H1 (cell line): ENCODE measurements around the gene GLTPD2. TPM values are rescaled to one million over a fixed set of nuclear protein-coding genes. Genes with fewer than 3 reads are reported as not detected.

Source experiments
- CTCF ChIA-PET: fragments of 300-600 bp; sonication (Branson Sonifier 250); formaldehyde crosslinking; loops from one replicate; lab custom pipeline; 2021; ENCODE audit not compliant: partially characterized antibody; lab: Charles Lee
- POLR2A ChIA-PET: fragments of 300-600 bp; sonication (Branson Sonifier 250); formaldehyde crosslinking; loops from one replicate; lab custom pipeline; 2021; ENCODE audit warnings: inconsistent platforms; ENCODE audit not compliant: partially characterized antibody; lab: Charles Lee
- DNase-seq, 2 experiments: peaks; one replicate each; pipeline versions ENCODE4 v3.0.0 to v3.0.0-alpha.2; 2010 to 2022; ENCODE audit warnings: low spot score in 2 of 2, low read depth in 1 of 2, mixed read lengths in 1 of 2
- FAIRE-seq: peaks from 2 replicates; lab custom pipeline; 2011; peaks lifted over from hg19 to GRCh38; lab: Jason Lieb, UNC
- H2AFZ ChIP-seq: 2 replicates; pipeline ENCODE4 v1.8.1; 2012; ENCODE audit warnings: low read length, inconsistent platforms
- H2AK5ac ChIP-seq: 2 replicates; pipeline ENCODE4 v1.6.1; 2013; ENCODE audit warnings: low read depth, low read length
- H2BK120ac ChIP-seq: replicated peaks from 2 replicates; pipeline ENCODE3; 2013; ENCODE audit warnings: low read depth, low read length, inconsistent platforms
- H2BK12ac ChIP-seq: 2 replicates; pipeline ENCODE4 v1.6.1; 2013; ENCODE audit warnings: low read depth, low read length
- H2BK15ac ChIP-seq: 2 replicates; pipeline ENCODE4 v1.6.1; 2013; ENCODE audit warnings: low read length
- H2BK20ac ChIP-seq: 2 replicates; pipeline ENCODE4 v1.6.1; 2013; ENCODE audit warnings: low read length
- H2BK5ac ChIP-seq: 2 replicates; pipeline ENCODE4 v1.6.1; 2013; ENCODE audit warnings: low read depth, low read length
- H3K14ac ChIP-seq: 2 replicates; pipeline ENCODE4 v1.6.1; 2013; ENCODE audit warnings: inconsistent platforms; ENCODE audit not compliant: insufficient read length
- H3K18ac ChIP-seq: 2 replicates; pipeline ENCODE4 v1.6.1; 2013; ENCODE audit warnings: low read length; ENCODE audit errors: extremely low read depth
- H3K23ac ChIP-seq: 2 replicates; pipeline ENCODE4 v1.6.1; 2013; ENCODE audit warnings: inconsistent platforms; ENCODE audit not compliant: insufficient read length
- H3K23me2 ChIP-seq: 2 replicates; pipeline ENCODE4 v1.6.1; 2013; ENCODE audit warnings: low read depth, low read length
- H3K27ac ChIP-seq: 2 replicates; pipeline ENCODE4 v1.6.1; 2011; ENCODE audit warnings: low read depth, low read length, inconsistent platforms
- H3K27me3 ChIP-seq, 4 experiments: replicated peaks in 1 of 4; 1 replicate in 1 of 4; 2 replicates in 3 of 4; pipeline versions ENCODE4 v1.6.1 to v1.8.1; 2011 to 2013; ENCODE audit warnings: low read length in 3 of 4, mild to moderate bottlenecking in 3 of 4, inconsistent platforms in 2 of 4, mixed read lengths in 2 of 4, moderate library complexity in 1 of 4; ENCODE audit not compliant: control insufficient read depth in 3 of 4, insufficient read depth in 3 of 4; ENCODE audit errors: extremely low read depth in 1 of 4
- H3K36me3 ChIP-seq, 4 experiments: 2 replicates each; pipeline versions ENCODE4 v1.6.1 to v1.8.1; 2011 to 2013; ENCODE audit warnings: mild to moderate bottlenecking in 4 of 4, low read length in 3 of 4, moderate library complexity in 2 of 4, control low read depth in 1 of 4, inconsistent platforms in 1 of 4; ENCODE audit not compliant: insufficient read depth in 4 of 4, control insufficient read depth in 2 of 4
- H3K4ac ChIP-seq: replicated peaks from 2 replicates; pipeline ENCODE3; 2013; ENCODE audit warnings: low read length, low read depth, mixed read lengths, inconsistent platforms; ENCODE audit not compliant: insufficient read length
- H3K4me1 ChIP-seq, 4 experiments: replicated peaks in 1 of 4; 1 replicate in 1 of 4; 2 replicates in 3 of 4; pipeline versions ENCODE4 v1.6.1 to v1.8.1; 2011 to 2013; ENCODE audit warnings: low read length in 3 of 4, inconsistent platforms in 2 of 4, mixed read lengths in 1 of 4; ENCODE audit not compliant: insufficient read depth in 4 of 4, control insufficient read depth in 3 of 4
- H3K4me2 ChIP-seq, 2 experiments: 2 replicates each; pipeline versions ENCODE4 v1.6.1 to v1.8.1; 2011 to 2013; ENCODE audit warnings: low read depth in 2 of 2, low read length in 2 of 2, control low read depth in 1 of 2, inconsistent platforms in 1 of 2, mild to moderate bottlenecking in 1 of 2; ENCODE audit not compliant: insufficient read depth in 1 of 2
- H3K4me3 ChIP-seq, 4 experiments: fragments of 200-600, 300-600 bp in 1 of 4; sonication (generic), shearing (Covaris generic), sonication (Bioruptor Twin) in 1 of 4; 2 replicates each; pipeline versions ENCODE4 v1.5.1 to v1.8.1; 2011 to 2016; ENCODE audit warnings: low read length in 4 of 4, low read depth in 3 of 4, control low read depth in 2 of 4, inconsistent platforms in 2 of 4, mild to moderate bottlenecking in 2 of 4, mixed read lengths in 1 of 4, moderate library complexity in 1 of 4; ENCODE audit not compliant: insufficient read depth in 2 of 4; ENCODE audit errors: extremely low read depth in 1 of 4
- H3K56ac ChIP-seq: replicated peaks from 2 replicates; pipeline ENCODE3; 2013; ENCODE audit warnings: low read depth, mild to moderate bottlenecking, mixed read lengths, low read length, inconsistent platforms; ENCODE audit not compliant: insufficient read length
- H3K79me1 ChIP-seq: 2 replicates; pipeline ENCODE4 v1.6.1; 2013; ENCODE audit warnings: low read depth, low read length, control low read depth
- H3K79me2 ChIP-seq, 2 experiments: 2 replicates each; pipeline versions ENCODE4 v1.6.1 to v1.8.1; 2012 to 2013; ENCODE audit warnings: low read length in 2 of 2, mild to moderate bottlenecking in 2 of 2, inconsistent platforms in 1 of 2; ENCODE audit not compliant: insufficient read depth in 2 of 2, control insufficient read depth in 1 of 2
- H3K9ac ChIP-seq, 4 experiments: replicated peaks in 1 of 4; 1 replicate in 1 of 4; 2 replicates in 3 of 4; pipeline versions ENCODE4 v1.6.1 to v1.8.1; 2011 to 2013; ENCODE audit warnings: low read depth in 3 of 4, low read length in 3 of 4, control low read depth in 2 of 4, mild to moderate bottlenecking in 2 of 4, moderate library complexity in 2 of 4, inconsistent platforms in 1 of 4; ENCODE audit errors: extremely low read depth in 1 of 4
- H3K9me3 ChIP-seq, 2 experiments: 2 replicates each; pipeline versions ENCODE4 v1.6.1 to v1.8.1; 2012 to 2013; ENCODE audit warnings: mild to moderate bottlenecking in 2 of 2, moderate library complexity in 2 of 2, control low read depth in 1 of 2, inconsistent platforms in 1 of 2, low read depth in 1 of 2, low read length in 1 of 2, mixed read lengths in 1 of 2; ENCODE audit not compliant: insufficient read depth in 2 of 2
- H4K20me1 ChIP-seq, 2 experiments: replicated peaks in 1 of 2; 2 replicates each; pipeline versions ENCODE3 to v1.8.1; 2011 to 2013; ENCODE audit warnings: inconsistent platforms in 2 of 2, low read length in 2 of 2, mild to moderate bottlenecking in 1 of 2; ENCODE audit not compliant: insufficient read depth in 2 of 2, control insufficient read depth in 1 of 2
- H4K5ac ChIP-seq: 2 replicates; pipeline ENCODE4 v1.6.1; 2013; ENCODE audit warnings: low read length, low read depth, mixed read lengths, inconsistent platforms; ENCODE audit not compliant: insufficient read length
- H4K8ac ChIP-seq: 2 replicates; pipeline ENCODE4 v1.8.0; 2013; ENCODE audit warnings: mild to moderate bottlenecking, moderate library complexity, low read length, inconsistent platforms; ENCODE audit not compliant: insufficient read depth; ENCODE audit errors: extremely low read depth
- H4K91ac ChIP-seq: replicated peaks from 2 replicates; pipeline ENCODE3; 2013; ENCODE audit warnings: low read length, mixed read lengths, inconsistent platforms; ENCODE audit not compliant: insufficient read length
- BCL11A ChIP-seq, 2 experiments: IDR thresholded peaks; one replicate each; pipeline ENCODE4 v1.6.1; 2011; ENCODE audit warnings: low read depth in 2 of 2, low read length in 2 of 2, mild to moderate bottlenecking in 2 of 2
- CREB1 ChIP-seq: IDR thresholded peaks from 2 replicates; pipeline ENCODE4 v1.6.1; 2012; ENCODE audit warnings: inconsistent platforms
- CTBP2 ChIP-seq: IDR thresholded peaks from 2 replicates; pipeline ENCODE4 v1.7.0; 2011; ENCODE audit warnings: borderline replicate concordance, mild to moderate bottlenecking, moderate library complexity, mixed read lengths, low read length; ENCODE audit not compliant: insufficient read depth, insufficient read length
- CTCF ChIP-seq, 3 experiments: IDR thresholded peaks; 1 replicate in 2 of 3; 2 replicates in 1 of 3; pipeline versions ENCODE4 v1.5.1 to v1.6.1; 2011; ENCODE audit warnings: low read length in 3 of 3, mild to moderate bottlenecking in 3 of 3, inconsistent platforms in 2 of 3, low read depth in 1 of 3, moderate library complexity in 1 of 3; ENCODE audit not compliant: insufficient read depth in 1 of 3; ENCODE audit errors: control extremely low read depth in 1 of 3
- EZH2 ChIP-seq: fragments of 200-600 bp; sonication (generic); IDR thresholded peaks from 2 replicates; pipeline ENCODE4 v1.7.1; 2012; ENCODE audit warnings: low read depth, mild to moderate bottlenecking, moderate library complexity, low read length, inconsistent platforms; ENCODE audit not compliant: severe bottlenecking
- FOSL1 ChIP-seq: IDR thresholded peaks from 2 replicates; pipeline ENCODE4 v1.6.1; 2011; ENCODE audit warnings: mild to moderate bottlenecking, low read depth, low read length, moderate library complexity; ENCODE audit not compliant: insufficient read depth
- HDAC2 ChIP-seq, 2 experiments: fragments of 300-600 bp in 1 of 2; sonication (generic) in 1 of 2; IDR thresholded peaks; 2 replicates each; pipeline ENCODE4 v1.6.1; 2011 to 2012; ENCODE audit warnings: low read depth in 2 of 2, low read length in 2 of 2, mild to moderate bottlenecking in 2 of 2, moderate library complexity in 2 of 2, borderline replicate concordance in 1 of 2, inconsistent platforms in 1 of 2
- HDAC6 ChIP-seq: IDR thresholded peaks from one replicate; pipeline ENCODE4 v1.7.1; 2012; ENCODE audit warnings: low read depth, mild to moderate bottlenecking, inconsistent platforms, low read length, moderate library complexity
- NANOG ChIP-seq: IDR thresholded peaks from 2 replicates; pipeline ENCODE4 v1.6.1; 2011; ENCODE audit warnings: low read length, low read depth, mild to moderate bottlenecking, inconsistent platforms; ENCODE audit not compliant: insufficient read depth, poor library complexity, severe bottlenecking
- POU5F1 ChIP-seq: IDR thresholded peaks from 2 replicates; pipeline ENCODE4 v1.6.1; 2011; ENCODE audit warnings: low read depth, mild to moderate bottlenecking, low read length, moderate library complexity
- SP2 ChIP-seq: IDR thresholded peaks from 2 replicates; pipeline ENCODE4 v1.6.1; 2012; ENCODE audit warnings: mild to moderate bottlenecking, low read length, inconsistent platforms
- WGBS, 2 experiments: shearing (Covaris generic) in 1 of 2; methylation state at CpG; one replicate each; pipeline versions ENCODE4 v1.1.6 to v1.1.7; 2013 to 2015; ENCODE audit warnings: low lambda C conversion rate in 2 of 2, mixed read lengths in 2 of 2, inconsistent platforms in 1 of 2, low coverage in 1 of 2, missing lambda C conversion rate in 1 of 2; ENCODE audit not compliant: insufficient replicate concordance in 2 of 2, insufficient coverage in 1 of 2, insufficient read length in 1 of 2; ENCODE audit errors: extremely low coverage in 1 of 2, missing lambda C conversion rate in 1 of 2; 5-methylcytosine and 5-hydroxymethylcytosine counted together
- polyA plus RNA-seq, 7 experiments: library from polyadenylated mRNA; depleted of rRNA in 3 of 7; stranded (reverse) in 5 of 7; unstranded in 2 of 7; fragments of >200 nt in 5 of 7; fragments of 200-250 nt in 2 of 7; gene quantifications; 1 replicate in 5 of 7; 2 replicates in 1 of 7; 4 replicates in 1 of 7; pipeline versions ENCODE4 v1.2.1 to v1.2.3, GENCODE V29; 2011 to 2013; ENCODE audit warnings: missing spikeins in 2 of 7, mixed read lengths in 2 of 7
- total RNA-seq: library from RNA; stranded (reverse); fragmentation: NEBNext Ultra II Directional; extraction: Animal tissue kit (Norgen Biotek cat#: 25700); gene quantifications from 2 replicates; pipeline ENCODE4 v1.2.1, GENCODE V29; 2021

Gene GLTPD2
- total and polyA plus RNA-seq, 2 of the 8 experiments (the other 6 are each of a cell fraction or from before 2014, with no cell fraction given): not detected

GRCh38 chr17:4753392-4753791, 35.4 kb upstream of the GLTPD2 start:
- Histone ChIP-seq H4K5ac (no peak overlapping the region), H2BK12ac (no peak overlapping the region), H3K23ac (no peak overlapping the region), H3K23me2 (no peaks in the 10 kb centered on the region; the same call in 1 of the 2 replicates), H4K20me1 (no peaks in the 10 kb centered on the region), H2AK5ac (no peak overlapping the region), H3K79me1 (no peaks in the 10 kb centered on the region), H3K4me2 (no peak overlapping the region), H3K4ac (no peak overlapping the region), H3K4me1 (no peaks in the 10 kb centered on the region), H3K9me3 (no peaks in the 10 kb centered on the region), H2BK15ac (no peak overlapping the region), H4K91ac (no peak overlapping the region), H3K79me2 (no peaks in the 10 kb centered on the region), H2BK120ac (no peak overlapping the region), H3K9ac (no peak overlapping the region), H4K8ac (no peak overlapping the region), H3K27me3 (no peaks in the 10 kb centered on the region; a peak in 1 of 7 replicates), H3K36me3 (no peaks in the 10 kb centered on the region), H3K18ac (no peak overlapping the region), H3K27ac (no peak overlapping the region), H2AFZ (0 out of 2 replicates have a peak overlapping the region, but pooled peaks have one; percentile 64), H3K56ac (no peak overlapping the region), H2BK5ac (no peak overlapping the region), H2BK20ac (no peak overlapping the region), H3K4me3 (no peak overlapping the region), H3K14ac (no peak overlapping the region)
- DNase-seq: no peak
- 100% methylated on average over 1 of the region's 1 CpG; no CpG with 5 or more reads in 1 of the 2 experiments for WGBS, 2 experiments
- CTCF ChIA-PET: interaction anchor here (1.4 to 1.7 kb wide), 2 partner anchors 30 to 36 kb away, joined by 3 to 5 read pairs; partner anchors contain the start of gene GLTPD2
- POLR2A ChIA-PET: interaction anchor here (0.8 to 1.0 kb wide), 2 partner anchors 9 to 10 kb away, joined by 3 to 5 read pairs; no protein-coding TSS in a partner anchor
- FAIRE-seq: no peak
- TF ChIP-seq CTBP2: no peak
- TF ChIP-seq NANOG: no peak
- TF ChIP-seq BCL11A (IDR thresholded peaks at IDR 0.05; ENCODE audit: low read depth in 2 of 2, low read length in 2 of 2): no peak
- no peak for TF ChIP-seq SP2
- TF ChIP-seq CTCF (IDR thresholded peaks at IDR 0.05; ENCODE audit: control extremely low read depth in 1 of 3, insufficient read depth in 1 of 3, low read depth in 1 of 3, low read length in 3 of 3): no peak
- no peak for TF ChIP-seq POU5F1
- TF ChIP-seq HDAC2 (IDR thresholded peaks at IDR 0.05; ENCODE audit: borderline replicate concordance in 1 of 2, low read depth in 2 of 2, low read length in 2 of 2): no peak
- TF ChIP-seq CREB1: no peak
- TF ChIP-seq FOSL1: no peak
- TF ChIP-seq HDAC6: no peak
- no peak for TF ChIP-seq EZH2
